Measurements from ENCODE around the gene UBXN10. TPM values are rescaled to one million over a fixed set of nuclear protein-coding genes. Genes with fewer than 3 reads are reported as not detected.

The UBXN10 gene, protein sequence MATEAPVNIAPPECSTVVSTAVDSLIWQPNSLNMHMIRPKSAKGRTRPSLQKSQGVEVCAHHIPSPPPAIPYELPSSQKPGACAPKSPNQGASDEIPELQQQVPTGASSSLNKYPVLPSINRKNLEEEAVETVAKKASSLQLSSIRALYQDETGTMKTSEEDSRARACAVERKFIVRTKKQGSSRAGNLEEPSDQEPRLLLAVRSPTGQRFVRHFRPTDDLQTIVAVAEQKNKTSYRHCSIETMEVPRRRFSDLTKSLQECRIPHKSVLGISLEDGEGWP
- total RNA-seq (1 to 10 TPM; 4.7 to 6.3 (median 5.5) TPM), polyA plus RNA-seq (3.2 TPM)
- long read RNA-seq, donor 1, full-length matches to known transcripts = 15 of 21 reads
- long read RNA-seq, donor 1, partial matches to known transcripts = 0 of 21 reads
- long read RNA-seq, donor 1, other reads (novel, unspliced or antisense) = 6 of 21 reads
- long read RNA-seq, donor 2, full-length matches to known transcripts = 10 of 11 reads
- long read RNA-seq, donor 2, partial matches to known transcripts = 0 of 11 reads
- long read RNA-seq, donor 2, other reads (novel, unspliced or antisense) = 1 of 11 reads
- long read RNA-seq, donor 3, full-length matches to known transcripts = 23 of 27 reads
- long read RNA-seq, donor 3, partial matches to known transcripts = 0 of 27 reads
- long read RNA-seq, donor 3, other reads (novel, unspliced or antisense) = 4 of 27 reads
- long read RNA-seq, donor 4, full-length matches to known transcripts = 3 of 3 reads
- long read RNA-seq, donor 4, partial matches to known transcripts = 0 of 3 reads
- long read RNA-seq, donor 4, other reads (novel, unspliced or antisense) = 0 of 3 reads

DNA sequence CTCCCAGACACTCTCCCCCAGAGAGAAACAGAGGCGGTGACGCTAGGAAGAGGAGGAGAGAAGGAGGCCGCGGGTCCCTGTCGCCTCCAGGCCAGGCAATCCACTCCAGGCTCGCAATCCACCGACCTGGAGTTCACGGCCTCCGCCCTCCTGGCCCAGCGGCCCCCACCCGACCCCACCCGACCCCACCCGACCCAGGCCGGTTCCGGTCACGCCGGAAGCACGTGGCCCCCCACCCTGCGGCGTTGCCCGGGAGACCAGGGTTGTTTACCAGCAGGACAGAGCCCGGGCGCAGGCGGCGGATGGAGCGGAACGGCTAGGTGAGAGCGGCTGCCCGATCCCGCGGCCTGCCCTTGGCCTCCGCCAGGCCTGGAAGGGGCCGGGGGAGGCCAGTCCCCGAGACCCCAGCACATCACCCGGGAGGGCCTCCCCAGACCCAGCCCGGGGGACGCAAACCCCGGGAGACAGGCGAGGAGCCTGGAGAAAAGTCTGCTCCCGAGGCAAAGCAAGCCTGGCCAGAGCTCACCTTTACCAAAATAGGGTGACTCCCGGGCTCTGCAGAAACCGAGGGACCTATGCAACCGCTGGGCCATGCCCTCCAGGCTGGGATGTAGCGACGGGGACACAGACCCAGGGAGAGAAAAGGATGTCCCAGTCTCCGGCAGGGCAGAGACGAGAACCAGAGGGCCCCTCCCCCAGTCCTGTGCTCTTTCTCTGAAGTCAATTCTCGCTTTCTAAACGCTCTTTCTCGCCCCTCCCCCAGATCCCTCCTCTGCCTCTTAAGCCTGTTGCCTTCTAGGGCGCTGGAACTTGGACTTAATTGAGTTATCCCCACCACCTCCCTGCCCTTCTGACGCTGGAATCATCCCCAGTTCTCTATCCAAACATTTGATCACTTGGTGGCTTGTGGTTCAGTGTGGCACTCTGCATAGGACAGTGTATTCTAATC lies at the start of gene UBXN10, which contains the start of gene PLA2G2C:
UBXN10 (plus strand) TSS at position 263 of the 949 bp plus-strand sequence. CDS start 4,466 bp downstream, outside the sequence.
PLA2G2C (minus strand) TSS at position 685 of the 949 bp plus-strand sequence. CDS start 9,155 bp downstream, outside the sequence.
- DNase-seq = peak; percentile 81 to 89 (median 88)
- Histone ChIP-seq H3K27me3 (ENCODE audit: control insufficient read depth, insufficient read depth) (no peaks in the 10 kb centered on the region), H3K9me3 (ENCODE audit: control insufficient read depth, low read length) (no peaks in the 10 kb centered on the region), H3K4me3 (ENCODE audit: low read length) (peak within 1 kb of the TSS; percentile 57), H3K27ac (ENCODE audit: low read length) (peak within 1 kb of the TSS; percentile 57), H3K4me1 (ENCODE audit: control insufficient read depth, insufficient read depth, low read length) (no peaks in the 10 kb centered on the region)
- intact Hi-C loops (cut with DNase I) = no loop called here
- WGBS = 2% methylated on average over 52 of the region's 52 CpGs
- peak; percentile 72 to 88 for ATAC-seq

DNA sequence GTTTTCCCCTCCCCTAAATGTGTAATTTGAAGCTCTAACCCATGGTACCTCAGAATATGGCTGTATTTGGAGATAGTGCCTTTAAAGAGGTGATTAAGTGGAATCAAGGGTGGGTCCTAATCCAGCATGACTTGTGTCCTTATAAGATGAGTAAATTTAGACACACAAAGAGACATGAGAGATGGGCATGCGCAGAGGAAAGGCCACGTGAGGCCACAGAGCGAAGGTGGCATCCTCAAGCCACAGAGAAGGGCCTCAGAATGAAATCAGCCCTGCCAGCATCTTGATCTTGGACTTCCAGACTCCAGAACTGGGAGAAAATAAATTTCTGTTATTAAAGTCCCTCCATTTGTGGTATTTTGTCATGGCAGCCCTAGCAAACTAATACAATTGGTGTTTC lies 49.6 kb upstream of the UBXN10 start:
- no peak overlapping the region for H3K27ac ChIP-seq (ENCODE audit: low read length)
- 92% methylated on average over 3 of the region's 3 CpGs for WGBS
- H3K9me3 ChIP-seq (ENCODE audit: control insufficient read depth, low read length) = no peaks in the 10 kb centered on the region
- H3K4me3 ChIP-seq (ENCODE audit: low read length) = no peak overlapping the region
- DNase-seq (no peak), ATAC-seq (no peak)
- H3K4me1 ChIP-seq (ENCODE audit: control insufficient read depth, insufficient read depth, low read length) = no peaks in the 10 kb centered on the region
- H3K27me3 ChIP-seq (ENCODE audit: control insufficient read depth, insufficient read depth) = no peaks in the 10 kb centered on the region
- intact Hi-C loops (cut with DNase I) = no loop called here

- 90% methylated on average over 4 of the region's 4 CpGs for WGBS
- no peaks in the 10 kb centered on the region for H3K27me3 ChIP-seq (ENCODE audit: control insufficient read depth, insufficient read depth)
- intact Hi-C loops (cut with DNase I) = no loop called here
These were observed 48.8 kb upstream of the UBXN10 start for GRCh38 chr1:20137055-20137454.

DNA sequence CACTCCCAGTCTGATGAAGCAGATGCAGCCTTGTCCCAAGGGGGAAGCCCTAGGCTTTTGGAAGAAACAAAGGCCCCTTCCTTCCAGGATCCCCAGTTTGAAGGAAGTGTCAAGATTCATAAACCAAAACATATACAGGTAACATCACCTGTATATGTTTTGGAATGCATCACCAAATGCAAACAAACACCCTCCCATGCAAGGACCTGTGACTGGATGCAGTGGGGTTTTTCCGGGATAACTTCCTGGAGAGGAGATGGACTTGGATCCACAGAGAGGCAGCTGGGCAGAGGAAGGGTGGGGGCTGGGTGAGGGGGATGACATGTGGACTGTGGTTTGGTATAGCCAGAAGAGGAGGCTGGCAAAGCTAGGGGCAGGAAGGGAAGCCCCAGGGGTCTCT lies 48.3 kb upstream of the UBXN10 start:
- H3K9me3 ChIP-seq (ENCODE audit: control insufficient read depth, low read length) = no peaks in the 10 kb centered on the region
- intact Hi-C loops (cut with DNase I) = no loop called here
- ATAC-seq (no peak), DNase-seq (no peak)
- H3K27ac ChIP-seq (ENCODE audit: low read length) = no peak overlapping the region
- H3K27me3 ChIP-seq (ENCODE audit: control insufficient read depth, insufficient read depth) = no peaks in the 10 kb centered on the region
- no peak overlapping the region for H3K4me3 ChIP-seq (ENCODE audit: low read length)
- H3K4me1 ChIP-seq (ENCODE audit: control insufficient read depth, insufficient read depth, low read length) = no peaks in the 10 kb centered on the region
- WGBS = 73% methylated on average over 1 of the region's 1 CpG

More at GRCh38 chr1:20137055-20137454, 48.8 kb upstream of the UBXN10 start:
- ATAC-seq (no peak), DNase-seq (no peak)
- Histone ChIP-seq H3K4me3 (ENCODE audit: low read length) (no peak overlapping the region), H3K9me3 (ENCODE audit: control insufficient read depth, low read length) (no peaks in the 10 kb centered on the region), H3K27ac (ENCODE audit: low read length) (no peak overlapping the region), H3K4me1 (ENCODE audit: control insufficient read depth, insufficient read depth, low read length) (no peaks in the 10 kb centered on the region)

- no peak for DNase-seq
- Histone ChIP-seq H3K27ac (ENCODE audit: low read length) (no peak overlapping the region), H3K4me1 (ENCODE audit: control insufficient read depth, insufficient read depth, low read length) (no peaks in the 10 kb centered on the region), H3K27me3 (ENCODE audit: control insufficient read depth, insufficient read depth) (no peaks in the 10 kb centered on the region), H3K4me3 (ENCODE audit: low read length) (no peak overlapping the region), H3K9me3 (ENCODE audit: control insufficient read depth, low read length) (no peaks in the 10 kb centered on the region)
- ATAC-seq = no peak
- WGBS = 91% methylated on average over 6 of the region's 6 CpGs
- intact Hi-C loops (cut with DNase I) = no loop called here
These were observed 47.5 kb upstream of the UBXN10 start for GRCh38 chr1:20138346-20138745.

DNA sequence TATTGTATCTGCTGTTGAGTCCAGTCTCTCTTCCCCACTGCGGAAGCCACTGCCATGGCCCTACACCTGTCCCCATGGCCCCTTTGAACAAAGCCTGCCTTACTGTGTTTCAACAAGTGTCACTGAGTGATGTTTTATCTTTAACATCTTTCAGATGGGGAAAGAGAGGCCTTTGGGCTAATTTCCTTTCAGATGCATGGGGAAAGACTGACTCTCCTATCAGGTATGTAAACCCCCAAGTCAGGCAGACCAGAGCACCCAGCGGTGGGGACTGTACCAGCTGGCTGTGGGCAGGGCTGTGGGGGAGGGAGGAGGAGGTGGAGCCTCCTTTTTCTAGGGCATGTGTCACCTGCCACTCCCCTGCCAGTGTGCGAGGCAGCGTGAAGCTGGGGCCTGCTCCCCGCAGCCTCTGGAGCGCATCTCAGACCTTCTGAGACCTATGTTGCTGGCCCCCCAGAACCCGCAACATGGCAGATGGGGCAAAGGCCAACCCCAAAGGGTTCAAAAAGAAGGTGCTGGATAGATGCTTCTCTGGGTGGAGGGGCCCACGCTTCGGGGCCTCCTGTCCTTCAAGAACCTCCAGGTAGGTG lies 46.8 kb upstream of the UBXN10 start, which contains the start of gene PLA2G2F:
PLA2G2F (plus strand) TSS at position 363 of the 590 bp plus-strand sequence; CDS start at position 468, 105 bp downstream.
- ATAC-seq = no peak
- intact Hi-C loops (cut with DNase I) = no loop called here
- WGBS = 95% methylated on average over 9 of the region's 9 CpGs

DNA sequence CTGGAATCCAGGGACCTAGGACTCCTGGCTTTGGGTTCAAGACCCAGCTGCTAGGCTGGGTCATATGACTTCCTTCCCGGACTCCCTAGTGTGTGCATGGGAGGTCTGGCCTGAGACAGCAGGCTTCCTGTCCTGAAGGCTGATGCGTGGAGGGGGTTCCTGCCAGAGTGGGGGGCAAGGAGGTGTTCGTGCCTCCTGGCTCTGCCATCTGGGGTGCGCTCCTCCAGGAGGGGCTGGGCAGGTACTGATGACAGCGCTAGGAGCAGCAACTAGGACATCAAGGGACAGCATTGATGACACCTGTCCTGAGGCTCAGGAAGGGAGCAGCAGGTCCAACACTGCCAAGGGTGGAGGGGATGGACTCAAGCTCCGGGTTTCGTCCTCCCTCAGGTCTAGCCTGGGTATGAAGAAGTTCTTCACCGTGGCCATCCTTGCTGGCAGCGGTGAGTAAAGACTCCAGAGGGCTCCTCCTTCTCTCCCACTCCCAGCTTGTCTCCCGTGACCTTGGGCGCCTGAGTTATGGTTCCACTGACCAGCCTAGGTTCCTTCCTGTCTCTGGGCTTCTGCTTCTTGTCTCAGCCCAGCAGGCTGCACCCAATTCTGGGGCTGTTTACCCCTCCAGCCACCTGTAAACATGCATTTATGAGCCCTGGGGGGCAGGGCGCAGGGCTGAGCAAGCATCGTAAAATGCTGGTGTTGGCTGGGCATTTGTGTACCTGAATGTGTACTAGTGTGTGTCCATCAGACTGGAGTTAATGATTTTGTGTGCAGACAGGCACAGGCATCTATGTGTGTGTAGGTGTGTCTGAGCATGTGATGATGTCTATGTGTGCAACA lies 45.9 kb upstream of the UBXN10 start:
- 81% methylated on average over 13 of the region's 13 CpGs for WGBS
- Histone ChIP-seq H3K27ac (ENCODE audit: low read length) (no peak overlapping the region), H3K9me3 (ENCODE audit: control insufficient read depth, low read length) (no peaks in the 10 kb centered on the region), H3K4me1 (ENCODE audit: control insufficient read depth, insufficient read depth, low read length) (no peaks in the 10 kb centered on the region), H3K4me3 (ENCODE audit: low read length) (no peak overlapping the region), H3K27me3 (ENCODE audit: control insufficient read depth, insufficient read depth) (no peaks in the 10 kb centered on the region)
- intact Hi-C loops (cut with DNase I) = no loop called here
- DNase-seq = no peak
- no peak for ATAC-seq

More for the DNA sequence above, 46.8 kb upstream of the UBXN10 start, which contains the start of gene PLA2G2F:
- H3K27ac ChIP-seq (ENCODE audit: low read length) = no peak within 1 kb of the TSS
- DNase-seq = no peak
- no peaks in the 10 kb centered on the region for H3K9me3 ChIP-seq (ENCODE audit: control insufficient read depth, low read length)
- H3K27me3 ChIP-seq (ENCODE audit: control insufficient read depth, insufficient read depth) = no peaks in the 10 kb centered on the region
- no peaks in the 10 kb centered on the region for H3K4me1 ChIP-seq (ENCODE audit: control insufficient read depth, insufficient read depth, low read length)
- no peak within 1 kb of the TSS for H3K4me3 ChIP-seq (ENCODE audit: low read length)

GRCh38 chr1:20141001-20141400 lies 44.9 kb upstream of the UBXN10 start:
- Histone ChIP-seq H3K27ac (ENCODE audit: low read length) (no peak overlapping the region), H3K4me3 (ENCODE audit: low read length) (no peak overlapping the region), H3K4me1 (ENCODE audit: control insufficient read depth, insufficient read depth, low read length) (no peaks in the 10 kb centered on the region), H3K9me3 (ENCODE audit: control insufficient read depth, low read length) (no peaks in the 10 kb centered on the region), H3K27me3 (ENCODE audit: control insufficient read depth, insufficient read depth) (no peaks in the 10 kb centered on the region)
- ATAC-seq (no peak), DNase-seq (no peak)
- intact Hi-C loops (cut with DNase I) = no loop called here
- WGBS = 75% methylated on average over 9 of the region's 9 CpGs

- WGBS = 93% methylated on average over 7 of the region's 7 CpGs
- Histone ChIP-seq H3K9me3 (ENCODE audit: control insufficient read depth, low read length) (no peaks in the 10 kb centered on the region), H3K4me1 (ENCODE audit: control insufficient read depth, insufficient read depth, low read length) (no peaks in the 10 kb centered on the region), H3K4me3 (ENCODE audit: low read length) (no peak overlapping the region), H3K27ac (ENCODE audit: low read length) (no peak overlapping the region), H3K27me3 (ENCODE audit: control insufficient read depth, insufficient read depth) (no peaks in the 10 kb centered on the region)
- DNase-seq (no peak), ATAC-seq (no peak)
- intact Hi-C loops (cut with DNase I) = no loop called here
These were observed 44.4 kb upstream of the UBXN10 start for GRCh38 chr1:20141466-20141865.
